Endometrial microvascular endothelial cells (primary cell): ENCODE measurements around the gene LRRC27. TPM values are rescaled to one million over a fixed set of nuclear protein-coding genes. Genes with fewer than 3 reads are reported as not detected.
"Not testable (repeated sequence)": the region's sequence is repeated elsewhere in the genome, so short reads cannot be mapped to it uniquely, and the experiment has no call there.

ENCODE experiments used
- in situ Hi-C: cut with HindIII; loops from 2 replicates; pipeline ENCODE4 v1.10.0; 2017; ENCODE audit warnings: low sequenced_read_pairs, low pct_unique_long_range_greater_than_20kb; ENCODE audit errors: inconsistent ontology term
- total RNA-seq: library from RNA; depleted of rRNA; stranded (reverse); fragments of >200 nt; gene quantifications from one replicate; pipeline ENCODE4 v1.2.3, GENCODE V29; 2015; ENCODE audit errors: inconsistent ontology term

The LRRC27 gene
- total RNA-seq, 1 donor from 2014 or later, result 7.9 TPM

DNA sequence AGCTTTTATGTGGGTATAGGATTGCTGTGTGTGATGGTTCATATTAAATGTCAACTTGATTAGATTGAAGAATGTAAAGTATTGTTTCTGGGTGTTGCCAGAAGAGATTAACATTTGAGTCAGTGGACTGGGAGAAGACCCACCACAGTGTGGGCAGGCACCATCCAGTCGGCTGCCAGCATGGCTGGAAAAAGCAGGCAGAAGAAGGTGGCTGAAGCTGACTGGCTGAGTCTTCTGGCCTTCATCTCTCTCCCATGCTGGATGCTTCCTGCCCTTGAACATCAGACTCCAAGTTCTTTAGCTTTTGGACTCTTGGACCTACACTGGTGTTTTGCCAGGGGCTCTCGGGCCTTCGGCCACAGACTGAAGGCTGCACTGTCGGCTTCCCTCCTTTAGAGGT, 49.0 kb downstream of the LRRC27 start:
- in situ Hi-C loops, result not testable (repeated sequence)

DNA sequence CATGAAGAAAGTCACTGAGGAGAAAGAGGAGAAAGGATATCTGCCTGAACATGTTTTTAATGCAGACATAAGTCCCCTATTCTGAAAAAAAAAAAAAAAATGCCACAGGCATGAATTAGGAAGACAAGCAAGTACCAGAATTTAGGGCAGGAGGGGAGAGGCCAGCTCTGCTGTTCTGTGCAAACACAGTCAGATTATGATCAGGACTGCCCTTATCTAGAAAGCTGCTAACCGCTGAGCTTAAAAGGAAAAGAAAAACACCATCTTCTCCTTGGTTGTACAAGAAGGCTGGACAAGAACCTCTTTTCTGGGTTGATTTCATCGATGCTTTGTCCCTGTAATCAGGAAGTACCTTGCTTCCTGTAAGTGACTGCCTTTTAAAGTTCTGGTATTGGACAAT, 49.7 kb downstream of the LRRC27 start:
- in situ Hi-C loops, result no loop called here

DNA sequence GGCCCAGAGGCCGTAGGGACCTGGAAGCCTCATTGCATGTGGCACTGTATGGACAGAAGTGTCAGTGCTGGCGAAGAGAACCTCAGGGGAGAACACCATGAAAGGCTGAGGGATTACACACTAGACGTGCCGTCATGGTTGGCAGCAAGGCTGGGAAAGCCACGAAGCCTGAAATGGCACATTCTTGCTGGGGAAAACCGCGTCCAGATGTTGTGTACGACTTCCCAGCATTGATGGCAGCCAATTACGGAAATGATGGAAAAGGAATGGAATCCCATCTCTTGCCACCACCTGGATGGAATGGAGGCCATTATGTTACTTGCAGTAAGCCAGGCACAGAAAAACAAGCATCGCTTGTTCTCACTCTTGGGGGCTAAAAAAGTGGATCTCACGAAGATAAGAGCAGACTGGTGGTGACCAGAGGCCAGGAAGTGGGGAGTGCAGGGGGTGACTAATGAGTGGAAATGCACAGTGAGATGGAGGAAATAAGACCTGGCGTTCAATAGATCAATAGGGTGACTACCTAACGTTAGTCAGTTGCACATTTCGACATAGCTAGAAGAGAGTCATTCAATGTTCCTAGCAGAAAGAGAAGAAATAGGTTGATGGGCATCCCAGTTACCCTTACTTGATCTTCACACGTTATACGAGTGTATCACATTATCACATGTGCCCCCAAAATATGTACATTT, 50.4 kb downstream of the LRRC27 start:
- in situ Hi-C loops, result no loop called here

DNA sequence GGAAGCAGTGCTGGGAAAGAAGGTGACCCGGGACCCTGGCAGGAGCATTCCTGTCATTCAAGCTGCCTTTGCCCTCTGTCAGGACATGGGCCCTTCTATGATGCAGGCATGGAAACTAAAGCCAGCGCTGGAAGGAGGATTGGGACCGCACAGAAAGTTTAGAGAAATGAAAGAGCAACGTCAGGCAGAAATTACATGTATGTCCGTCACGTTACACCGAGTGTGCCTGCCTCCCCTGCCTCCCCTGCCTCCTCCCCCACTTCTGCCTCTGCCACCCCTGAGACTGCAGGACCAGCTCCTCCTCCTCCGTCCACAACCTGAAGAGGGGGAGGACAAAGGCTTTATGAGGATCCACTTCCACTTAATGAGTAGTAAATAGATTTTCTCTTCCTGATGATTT, 51.1 kb downstream of the LRRC27 start:
- in situ Hi-C loops, result no loop called here

DNA sequence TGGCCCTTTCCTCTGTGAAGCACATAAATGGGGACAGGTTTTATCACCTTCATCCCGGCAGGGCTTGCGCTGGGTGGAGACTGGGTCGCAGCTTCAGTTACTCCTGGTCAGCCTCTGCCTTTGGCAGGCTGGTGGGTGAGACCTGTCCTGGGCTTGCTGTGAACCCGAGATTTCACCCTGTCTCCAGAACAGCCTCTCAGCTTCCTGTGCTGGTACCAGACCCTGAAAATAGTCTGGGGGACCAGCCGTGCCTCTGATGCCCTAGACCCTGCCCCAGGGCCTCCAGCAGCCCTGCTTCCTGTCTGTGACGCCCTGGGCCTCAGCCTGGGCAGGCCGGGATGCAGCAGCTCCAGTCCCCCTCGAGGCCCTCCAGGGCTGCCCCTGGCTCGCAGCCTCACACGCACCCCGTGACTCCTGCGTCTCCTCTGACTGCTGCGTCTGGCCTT, 51.8 kb downstream of the LRRC27 start:
- in situ Hi-C loops, result no loop called here

DNA sequence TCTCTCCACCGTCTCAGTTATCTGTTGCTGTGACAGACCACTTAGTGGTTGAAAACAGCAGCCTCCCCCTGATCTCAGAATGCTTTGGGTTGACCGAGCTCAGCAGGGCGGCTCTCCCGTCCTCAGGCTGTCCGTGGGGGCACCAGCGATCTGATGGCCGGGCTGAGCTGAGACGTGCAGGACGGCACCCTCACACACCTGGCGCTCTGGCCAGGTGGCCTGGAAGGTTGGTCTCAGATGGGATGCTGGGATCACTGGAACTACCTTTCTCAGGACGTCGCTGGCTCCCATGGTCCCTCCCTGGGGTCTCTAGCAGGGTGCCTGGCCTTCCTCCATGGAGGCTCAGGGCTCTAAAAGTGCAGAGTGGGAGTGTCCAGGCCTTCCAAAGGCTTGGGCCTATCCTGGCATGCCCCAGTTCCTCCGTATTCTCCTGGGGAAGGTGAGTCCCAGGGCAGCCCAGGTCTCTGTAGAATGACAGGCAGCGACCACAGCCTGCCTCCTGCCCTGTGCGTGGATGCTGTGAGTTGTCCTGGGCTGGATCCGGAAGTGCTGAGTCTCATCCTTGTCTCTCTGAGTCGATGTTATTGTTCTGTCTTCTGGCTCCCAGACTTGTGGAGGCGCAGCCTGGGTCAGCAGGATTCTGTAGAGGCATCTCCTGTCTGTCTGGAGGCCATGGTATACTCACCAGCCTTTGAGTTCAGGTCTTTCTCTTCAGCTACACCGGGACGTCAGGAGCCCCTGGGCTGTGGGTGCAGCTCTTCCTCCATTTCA, 52.8 kb downstream of the LRRC27 start:
- in situ Hi-C loops, result no loop called here

DNA sequence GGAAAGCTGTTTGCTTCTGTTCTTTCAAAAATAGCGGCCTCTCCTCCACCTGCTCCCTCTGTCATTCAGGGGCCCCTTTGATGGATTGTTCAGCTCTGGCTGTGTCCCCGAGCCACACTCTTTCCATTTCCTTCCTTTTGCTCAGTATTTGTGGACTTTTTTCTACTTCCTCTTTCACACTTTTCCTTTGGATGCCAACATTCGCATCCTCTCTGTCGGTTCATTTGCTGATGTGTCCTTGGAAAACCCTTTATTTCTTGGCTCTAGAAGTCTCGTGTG, 53.3 kb downstream of the LRRC27 start:
- in situ Hi-C loops, result no loop called here

DNA sequence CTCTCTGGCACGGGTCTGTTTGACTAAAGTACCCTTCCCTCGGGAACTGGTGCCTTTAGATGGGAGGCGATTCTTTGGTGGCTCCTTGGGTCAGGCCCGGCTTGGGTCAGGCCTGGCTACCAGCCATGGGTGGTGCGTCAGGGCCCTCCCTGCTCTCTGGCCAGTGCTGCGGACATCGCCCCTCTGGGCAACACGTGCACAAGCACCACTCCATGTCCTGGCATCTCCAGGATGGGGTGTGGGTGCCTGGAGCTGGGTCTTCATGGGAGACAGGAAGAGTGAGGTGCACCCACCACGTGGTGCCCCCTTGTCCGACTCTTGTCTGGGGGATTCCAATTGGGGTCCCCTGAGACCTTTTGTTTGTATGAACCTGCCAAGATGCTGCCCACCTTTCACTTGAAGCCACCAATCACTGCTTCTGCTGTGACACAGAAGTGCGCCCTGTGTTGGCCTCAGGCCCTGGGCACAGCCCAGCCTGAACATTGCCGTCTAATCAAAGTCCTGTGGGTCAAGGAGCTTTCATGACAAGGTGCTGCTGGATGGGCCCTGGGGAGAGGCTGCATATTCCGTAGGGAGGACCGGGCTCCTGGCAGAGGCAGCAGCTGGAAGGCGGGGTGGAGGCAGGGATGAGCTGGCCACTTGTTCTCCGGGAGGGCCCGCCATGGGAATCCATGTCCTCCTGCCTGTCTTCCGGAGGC, 53.9 kb downstream of the LRRC27 start:
- in situ Hi-C loops, result no loop called here

DNA sequence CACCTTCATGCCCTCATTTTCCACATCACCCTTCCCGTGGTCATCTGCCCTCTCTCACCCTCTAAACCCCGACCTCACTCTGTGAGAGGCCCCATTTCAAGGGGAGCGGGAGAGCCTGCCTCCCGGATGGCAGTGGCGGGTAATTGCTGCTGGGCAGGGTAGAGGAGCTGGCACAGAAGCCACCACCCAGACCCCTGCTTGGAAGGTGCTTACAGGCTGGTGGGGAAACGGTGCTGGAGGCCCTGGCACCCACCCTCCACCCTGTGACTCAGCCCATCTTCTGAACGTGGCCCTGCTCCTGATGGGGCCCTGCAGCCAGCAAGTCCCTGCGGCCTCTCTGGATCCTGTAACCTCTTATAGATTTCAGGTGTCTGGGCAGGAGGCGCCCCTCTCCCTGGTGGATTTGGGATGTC, 54.4 kb downstream of the LRRC27 start:
- in situ Hi-C loops, result no loop called here

DNA sequence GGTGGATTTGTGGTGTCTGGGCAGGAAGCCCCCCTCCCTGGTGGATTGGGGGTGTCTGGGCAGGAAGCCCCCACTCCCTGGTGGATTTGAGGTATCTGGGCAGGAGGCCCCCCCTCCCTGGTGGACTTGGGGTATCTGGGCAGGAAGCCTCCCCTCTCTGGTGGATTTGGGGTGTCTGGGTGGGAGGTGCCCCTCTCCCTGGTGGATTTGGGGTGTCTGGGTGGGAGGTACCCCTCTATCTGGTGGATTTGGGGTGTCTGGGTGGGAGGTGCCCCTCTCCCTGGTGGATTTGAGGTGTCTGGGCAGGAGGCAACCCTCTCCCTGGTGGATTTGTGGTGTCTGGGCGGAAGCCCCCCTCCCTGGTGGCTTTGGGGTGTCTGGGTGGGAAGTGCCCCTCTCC, 54.9 kb downstream of the LRRC27 start:
- in situ Hi-C loops, result not testable (repeated sequence)

DNA sequence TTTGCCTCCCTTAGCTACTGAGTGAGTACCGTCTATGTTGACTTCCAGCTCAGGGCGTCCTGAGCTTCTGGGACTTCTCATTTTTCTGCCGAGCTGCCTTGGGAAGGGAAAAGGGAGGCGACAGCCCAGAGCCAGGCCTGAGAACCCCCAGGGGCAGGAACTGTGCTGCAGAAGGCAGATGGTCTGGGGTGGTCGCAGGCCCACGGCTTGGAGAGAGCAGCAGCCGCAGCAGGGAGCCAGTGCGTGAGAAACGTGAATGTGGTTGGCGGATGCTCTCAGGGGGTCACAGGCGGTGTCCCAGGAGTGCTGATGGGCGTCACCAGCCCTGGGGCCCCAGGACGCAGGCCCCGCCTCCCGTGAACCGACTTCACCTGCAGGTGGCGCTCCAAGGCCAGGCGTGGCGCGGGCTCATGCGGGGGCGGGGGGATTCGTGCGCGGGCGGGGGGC, 55.8 kb downstream of the LRRC27 start:
- in situ Hi-C loops, result no loop called here

DNA sequence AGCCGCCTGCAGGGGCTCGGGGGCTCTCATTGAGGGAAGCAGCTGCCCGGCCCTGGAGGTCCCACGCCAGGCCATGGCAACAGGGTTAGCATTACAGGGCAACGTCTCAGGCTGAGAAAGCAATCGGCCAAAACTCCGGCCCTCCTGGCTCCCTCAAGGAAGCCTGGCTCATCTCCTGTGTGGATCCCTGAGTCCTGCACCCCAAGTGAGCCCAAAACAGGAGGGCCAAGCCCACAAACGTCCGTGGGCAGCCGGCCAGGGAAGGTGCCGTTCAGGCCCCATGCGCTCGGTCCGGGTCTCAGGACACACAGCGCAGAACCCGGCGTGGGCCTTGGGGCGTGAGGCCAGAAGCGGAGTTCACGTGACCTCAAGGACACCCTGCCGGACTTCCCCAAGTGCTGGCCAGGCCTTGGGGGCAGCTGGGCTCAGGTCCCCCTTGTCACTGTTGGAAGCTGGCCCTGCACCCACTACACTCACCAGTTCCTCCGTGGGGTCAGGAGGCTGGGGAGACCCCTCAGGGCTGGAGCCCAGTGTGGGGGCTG, 57.0 kb downstream of the LRRC27 start:
- in situ Hi-C loops, result no loop called here

DNA sequence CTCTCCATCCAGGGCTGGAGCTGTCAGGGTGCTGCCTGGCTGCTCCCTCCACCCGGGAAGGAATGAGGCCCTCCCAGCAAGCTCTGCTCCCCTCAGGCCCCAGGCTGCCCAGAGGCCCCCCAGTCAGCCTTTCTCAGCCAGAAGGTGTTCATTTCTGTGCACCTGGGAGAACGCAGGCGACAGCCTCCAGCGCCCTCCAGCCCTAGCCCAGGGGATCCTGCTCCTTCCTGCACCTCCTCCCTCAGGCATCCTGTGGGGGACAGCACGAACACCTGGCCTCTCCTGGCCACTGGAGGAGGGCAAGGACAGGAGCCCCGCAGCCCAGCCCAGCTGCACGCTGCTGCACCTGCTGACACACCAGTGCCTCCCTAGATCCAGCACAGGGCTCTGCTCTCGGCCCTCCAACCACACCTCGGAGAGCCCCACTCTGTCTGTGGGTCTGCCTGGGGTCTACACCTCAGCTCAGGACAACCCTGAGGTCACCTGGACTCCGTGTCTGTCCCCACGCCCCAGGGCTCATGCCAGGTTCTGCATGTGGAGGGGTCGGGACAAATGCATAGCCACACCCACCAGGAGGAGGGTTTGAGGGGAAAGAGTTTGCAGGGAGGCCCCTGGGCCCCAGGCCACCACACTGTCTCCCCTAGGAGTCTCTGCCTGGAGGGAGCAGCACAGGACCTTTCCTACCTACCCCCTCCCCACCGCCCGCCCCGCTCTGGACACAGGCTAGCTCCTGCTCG, 57.6 kb downstream of the LRRC27 start:
- in situ Hi-C loops, result no loop called here

DNA sequence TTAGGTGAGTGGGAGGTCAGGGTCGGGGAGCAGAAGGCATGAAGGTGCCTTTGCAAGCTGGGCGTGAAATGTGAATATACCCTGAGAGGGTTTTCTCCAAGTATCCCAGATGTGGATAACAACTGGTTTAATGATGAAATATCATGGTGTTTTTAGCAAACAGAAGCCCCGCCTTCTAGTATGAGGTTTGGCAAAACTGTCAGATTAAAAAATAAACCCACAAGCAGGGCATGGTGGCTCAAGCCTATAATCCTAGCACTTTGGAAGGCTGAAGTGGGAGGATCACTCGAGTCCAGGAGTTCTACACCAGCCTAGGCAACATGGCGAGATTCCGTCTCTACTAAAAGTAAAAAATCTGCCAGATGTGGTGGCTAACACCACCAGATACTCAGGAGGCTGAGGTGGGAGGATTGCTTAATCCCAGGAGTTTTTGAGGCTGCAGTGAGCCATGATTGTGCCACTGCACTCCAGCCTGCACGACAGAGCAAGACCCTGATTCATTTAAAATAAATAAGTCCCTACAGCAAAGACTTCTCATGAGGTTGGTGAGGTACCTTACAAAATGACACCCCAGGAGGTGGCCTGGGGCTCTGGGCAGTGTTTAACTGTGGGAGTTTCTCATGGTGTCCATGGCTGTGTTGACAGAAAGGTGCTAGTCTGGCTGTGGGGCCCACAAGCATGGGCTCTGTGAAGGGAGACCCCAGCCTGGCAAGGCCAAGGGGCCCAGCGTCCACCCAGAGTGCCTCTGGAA, 58.4 kb downstream of the LRRC27 start:
- in situ Hi-C loops, result no loop called here

DNA sequence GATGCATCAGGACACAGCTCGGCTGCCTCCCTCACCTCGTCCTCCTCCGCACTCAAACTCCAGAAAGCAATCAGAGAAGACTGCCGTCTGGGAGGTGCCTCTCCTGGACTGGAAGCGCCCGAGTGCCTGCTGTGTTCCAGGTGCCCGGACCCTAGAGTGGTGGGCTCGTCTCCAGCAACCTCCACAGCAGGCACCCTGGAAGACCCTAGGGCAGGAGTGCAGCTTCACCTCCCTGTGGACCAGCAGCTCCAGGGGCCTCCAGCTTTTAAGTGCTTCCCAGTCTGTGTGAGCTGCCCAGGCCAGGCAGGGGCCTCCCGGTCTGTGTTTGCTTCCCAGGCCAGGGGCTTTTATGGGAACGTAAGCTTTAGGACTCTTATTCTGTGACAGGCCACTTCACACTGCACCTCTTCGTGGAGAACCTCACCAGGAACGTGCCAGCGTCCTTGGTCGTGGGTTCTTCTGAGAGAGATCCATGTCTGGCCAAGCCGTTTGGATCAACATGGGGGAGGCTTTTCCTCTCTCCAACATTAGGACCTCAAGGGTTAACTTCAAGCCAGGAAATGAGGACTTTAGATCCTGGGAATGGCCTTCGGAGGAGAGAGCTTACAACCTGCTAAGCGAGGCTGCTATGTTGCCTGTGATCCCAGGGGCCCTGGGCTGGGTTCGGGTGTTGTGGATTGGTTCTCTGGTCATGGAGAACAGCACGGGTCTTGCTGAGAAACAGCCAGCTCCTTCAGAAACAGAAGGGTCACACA, 59.1 kb downstream of the LRRC27 start:
- in situ Hi-C loops, result no loop called here

DNA sequence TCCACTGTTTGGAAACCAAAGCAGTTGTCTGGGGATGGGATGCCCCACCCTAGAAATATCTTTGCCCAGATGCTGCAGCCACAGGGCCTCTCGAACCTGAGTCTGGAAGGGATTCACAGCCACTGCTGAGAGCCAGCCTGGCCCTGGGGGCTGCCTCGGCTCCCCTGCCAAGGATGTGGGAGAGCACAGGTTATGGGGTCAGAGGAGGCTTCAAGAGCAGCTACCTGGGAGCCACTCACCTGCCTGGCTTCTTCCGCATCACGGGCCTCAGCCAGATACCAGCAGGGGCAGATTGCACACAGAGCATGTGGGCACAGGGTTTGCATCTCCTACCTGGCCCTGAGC, 59.7 kb downstream of the LRRC27 start:
- in situ Hi-C loops, result no loop called here

DNA sequence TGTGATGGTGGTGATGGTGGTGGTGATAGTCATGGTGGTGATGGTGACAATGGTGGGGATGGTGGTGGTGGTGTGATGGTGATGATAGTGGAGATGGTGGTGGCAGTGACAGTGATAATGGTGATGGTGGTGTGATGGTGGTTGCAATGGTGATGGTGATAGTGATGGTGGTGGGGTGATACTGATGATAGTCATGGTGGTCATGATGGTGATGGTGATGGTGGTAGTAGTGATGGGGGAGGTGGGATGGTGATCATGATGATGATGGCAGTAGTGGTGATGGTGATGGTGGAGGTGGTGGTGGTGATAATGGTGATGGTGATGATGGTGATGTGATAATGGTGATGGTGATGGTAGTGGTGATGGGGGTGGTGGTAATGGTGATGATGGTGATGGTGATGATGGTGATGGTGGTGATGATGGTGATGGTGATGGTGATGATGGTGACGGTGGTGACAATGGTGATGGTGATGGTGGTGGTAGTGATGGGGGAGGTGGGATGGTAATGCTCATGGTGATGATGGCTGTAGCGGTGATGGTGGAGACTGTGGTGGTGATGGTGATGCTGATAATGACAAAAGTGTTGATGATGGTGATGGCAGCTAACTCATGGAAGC, 60.3 kb downstream of the LRRC27 start:
- in situ Hi-C loops, result no loop called here
